SKM-1 treated with dmso at 0.1 percent for 144 hours (cell line): ENCODE measurements around the gene ZPLD1.

Experiments
- DNase-seq: peaks from one replicate; lab custom pipeline; 2025; ENCODE audit not compliant: unreplicated experiment; lab: John Stamatoyannopoulos, UW

ZPLD1 gene

GRCh38 chr3:102434715-102435114, at the start of gene ZPLD1:
Gene ZPLD1 (plus strand): TSS chr3:102435015. CDS start chr3:102438488, 3,473 bp downstream.
- no peak for DNase-seq

DNA sequence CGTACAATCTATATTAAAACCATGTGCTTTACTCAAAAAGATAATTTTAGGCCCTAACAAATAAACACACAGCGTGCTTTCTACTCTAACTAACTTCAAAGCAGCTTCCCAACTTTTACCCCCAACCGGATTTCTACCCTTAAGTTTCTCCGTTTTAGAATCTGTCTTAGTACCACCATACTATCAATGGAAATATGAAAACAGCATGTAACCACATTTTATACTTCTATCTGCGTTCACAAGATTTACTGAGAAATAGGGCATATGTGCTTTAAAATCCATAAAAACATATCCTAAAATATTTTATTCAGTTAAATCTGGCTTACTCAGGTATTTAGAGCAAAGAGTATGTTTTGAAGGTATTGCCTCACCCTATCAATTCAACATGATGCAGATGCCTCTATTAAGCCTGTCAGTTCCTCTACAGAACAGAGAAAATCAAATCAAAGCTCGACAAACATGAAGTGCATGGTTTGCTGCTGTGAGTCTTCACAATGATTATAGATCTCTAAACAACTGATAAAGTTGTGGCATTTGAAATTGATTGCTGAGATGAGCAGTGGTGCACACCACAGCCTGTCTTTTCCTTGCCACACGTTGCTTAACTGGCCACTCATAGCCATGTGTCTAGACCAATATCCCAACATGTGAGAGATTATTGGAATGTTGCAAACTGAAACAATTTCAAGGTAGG, 44.5 kb upstream of the ZPLD1 start:
- DNase-seq: no peak

- DNase-seq: no peak
These were observed 43.9 kb upstream of the ZPLD1 start for GRCh38 chr3:102390916-102391315.

DNA sequence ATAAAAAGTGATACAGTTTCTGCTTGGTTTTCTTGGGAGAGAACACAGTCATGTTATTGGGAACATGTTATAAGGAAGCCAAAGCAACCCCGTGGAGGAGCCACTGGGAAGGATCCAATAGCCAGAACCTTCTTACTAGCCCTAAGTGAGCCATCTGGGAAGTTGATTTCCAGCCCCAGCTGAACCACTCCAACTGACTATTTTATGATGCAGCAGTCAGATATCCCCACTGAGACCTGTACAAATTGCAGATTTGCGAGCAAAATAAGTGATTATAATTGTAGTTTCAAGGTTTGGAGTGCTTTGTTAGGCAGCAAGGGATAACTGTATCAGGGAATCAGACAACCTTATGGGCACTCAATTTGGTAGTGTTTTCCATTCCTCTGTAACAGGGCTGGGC, 43.3 kb upstream of the ZPLD1 start:
- DNase-seq: no peak

DNA sequence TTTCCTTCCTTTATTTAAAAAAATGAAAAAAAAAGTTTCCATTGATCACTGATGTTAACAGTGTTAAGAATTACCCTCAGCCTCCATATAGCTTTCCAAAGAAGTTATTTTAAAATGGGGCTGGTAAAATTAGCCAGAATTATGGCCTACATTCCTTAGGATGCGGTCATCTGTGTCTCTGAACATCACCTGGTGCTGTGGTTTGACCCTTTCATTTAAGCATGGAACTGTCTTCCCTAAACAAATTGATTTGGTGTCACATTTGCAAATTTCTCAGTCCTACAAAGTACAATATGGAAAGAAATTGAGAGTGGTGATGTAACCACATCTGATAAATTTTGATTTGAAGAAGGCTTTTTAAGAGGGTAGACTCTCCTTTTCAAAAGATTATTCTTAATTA, 40.3 kb upstream of the ZPLD1 start:
- DNase-seq: no peak

DNA sequence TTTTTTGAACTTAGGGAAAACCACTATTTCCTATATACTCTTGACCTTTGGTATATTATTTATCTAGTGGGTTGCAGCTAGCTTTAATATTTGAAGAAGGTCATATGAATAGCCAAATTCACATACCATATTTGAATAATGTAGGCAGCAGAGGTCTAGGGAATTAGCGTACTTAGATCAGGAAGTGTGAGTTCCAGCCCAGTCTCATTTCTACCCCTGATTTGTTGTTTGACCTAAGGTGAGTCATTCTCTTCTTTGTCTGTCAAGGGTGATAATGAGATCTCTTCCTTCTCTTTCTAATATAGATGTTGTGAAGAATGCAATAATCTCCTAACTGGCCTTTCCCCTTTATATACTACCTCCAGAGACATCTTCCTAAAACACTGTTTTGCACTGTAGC, 36.6 kb upstream of the ZPLD1 start:
- DNase-seq: no peak

DNA sequence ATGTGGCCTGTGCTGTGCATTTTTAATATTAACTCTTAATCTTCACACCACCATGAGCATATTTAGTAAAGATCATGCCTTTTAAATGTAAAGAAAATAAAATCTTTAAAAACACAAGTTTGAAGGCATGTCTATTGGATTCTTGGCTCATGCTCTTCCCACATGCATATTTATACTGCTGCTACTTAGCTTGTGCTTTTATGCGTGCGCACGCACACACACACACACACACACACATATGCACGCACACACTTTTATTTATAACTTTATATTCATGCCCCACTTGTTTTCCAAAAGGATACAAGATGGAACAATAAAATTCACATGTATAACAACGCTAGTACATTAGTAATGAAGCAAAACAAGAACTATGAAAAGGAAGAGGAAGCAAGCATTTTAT, 36.1 kb upstream of the ZPLD1 start:
- no peak for DNase-seq

DNA sequence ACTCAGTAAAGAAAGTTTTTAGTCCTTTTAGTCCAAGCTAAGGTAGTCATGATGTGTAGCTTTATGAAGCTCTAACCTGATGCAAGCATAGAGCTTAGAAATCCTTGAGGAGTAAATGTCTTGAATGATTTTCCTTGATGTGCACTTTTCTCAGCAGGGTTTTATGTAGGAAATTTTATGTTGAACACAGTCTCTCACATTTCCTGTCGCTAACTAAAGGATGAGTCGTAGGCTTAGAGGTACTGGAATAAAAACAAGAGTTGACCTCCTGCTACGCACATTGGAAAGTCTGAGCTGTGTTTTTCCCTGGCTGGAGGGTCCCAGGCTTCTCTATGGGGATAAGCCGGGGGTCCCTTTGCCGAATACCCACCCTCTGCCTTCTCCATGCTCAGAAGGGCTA, 34.7 kb upstream of the ZPLD1 start:
- DNase-seq: no peak

DNA sequence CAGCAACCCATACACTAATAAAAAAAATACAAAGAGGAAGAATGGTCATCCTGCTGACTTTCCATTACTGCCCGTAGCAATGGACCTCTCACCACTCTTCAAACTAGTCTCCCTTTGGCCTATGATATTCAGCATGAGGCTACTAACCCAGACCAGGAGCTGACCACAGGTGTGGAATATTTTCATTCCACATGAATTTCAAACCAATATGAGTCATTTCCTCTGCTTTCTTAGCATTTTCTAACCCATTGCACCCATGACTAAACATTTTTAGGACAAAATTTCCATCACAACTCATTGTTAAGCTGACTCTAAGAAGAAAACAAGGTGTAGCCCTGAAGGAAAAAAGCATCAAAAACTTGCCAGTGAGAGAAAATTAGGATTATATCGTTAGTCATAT, 34.0 kb upstream of the ZPLD1 start:
- DNase-seq: no peak

GRCh38 chr3:102410616-102411015, 24.2 kb upstream of the ZPLD1 start:
- DNase-seq: no peak

DNA sequence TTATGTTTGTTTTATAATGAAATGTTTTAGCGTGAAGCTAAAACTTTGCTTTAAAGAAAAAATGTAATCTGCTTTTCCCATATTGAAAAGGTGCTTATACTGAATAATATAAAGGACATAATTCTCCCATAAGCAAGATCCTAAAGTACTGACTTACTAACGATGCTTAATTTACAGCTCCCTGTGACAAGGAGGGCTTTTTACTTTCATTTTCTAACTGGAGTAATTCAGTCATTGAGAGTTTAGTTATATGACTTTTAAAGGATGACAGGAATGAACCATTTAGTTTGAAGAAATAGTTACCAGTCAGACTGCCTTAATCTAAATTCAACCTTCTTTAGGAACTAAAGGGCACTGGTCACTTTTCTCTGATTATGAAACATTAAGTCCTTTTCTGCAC, 19.3 kb upstream of the ZPLD1 start:
- no peak for DNase-seq

GRCh38 chr3:102419786-102420185, 15.0 kb upstream of the ZPLD1 start:
- DNase-seq: no peak

GRCh38 chr3:102441832-102442231, 7.0 kb downstream of the ZPLD1 start:
- no peak for DNase-seq

GRCh38 chr3:102443021-102443420, 8.2 kb downstream of the ZPLD1 start:
- DNase-seq: no peak

GRCh38 chr3:102444101-102444500, 9.3 kb downstream of the ZPLD1 start:
- DNase-seq: no peak

DNA sequence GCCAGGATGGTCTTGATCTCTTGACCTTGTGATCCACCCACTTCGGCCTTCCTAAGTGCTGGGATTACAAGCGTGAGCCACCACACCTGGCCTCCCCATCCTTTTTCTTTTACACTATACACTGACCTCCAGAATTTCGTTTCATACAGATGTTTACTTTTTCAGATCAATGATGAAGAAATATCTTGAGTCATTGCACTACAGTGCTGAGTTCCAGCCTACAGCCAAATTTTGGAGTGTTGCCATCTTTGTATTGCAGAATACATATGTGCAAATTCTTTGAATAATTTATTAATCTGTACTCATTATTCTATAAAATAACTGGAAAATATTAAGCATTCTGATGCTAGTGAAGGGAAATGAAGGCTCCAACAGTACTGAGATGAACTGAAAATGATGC, 12.5 kb downstream of the ZPLD1 start:
- no peak for DNase-seq

GRCh38 chr3:102449341-102449740, 14.5 kb downstream of the ZPLD1 start:
- no peak for DNase-seq

GRCh38 chr3:102449930-102450329, 15.1 kb downstream of the ZPLD1 start:
- DNase-seq: no peak

DNA sequence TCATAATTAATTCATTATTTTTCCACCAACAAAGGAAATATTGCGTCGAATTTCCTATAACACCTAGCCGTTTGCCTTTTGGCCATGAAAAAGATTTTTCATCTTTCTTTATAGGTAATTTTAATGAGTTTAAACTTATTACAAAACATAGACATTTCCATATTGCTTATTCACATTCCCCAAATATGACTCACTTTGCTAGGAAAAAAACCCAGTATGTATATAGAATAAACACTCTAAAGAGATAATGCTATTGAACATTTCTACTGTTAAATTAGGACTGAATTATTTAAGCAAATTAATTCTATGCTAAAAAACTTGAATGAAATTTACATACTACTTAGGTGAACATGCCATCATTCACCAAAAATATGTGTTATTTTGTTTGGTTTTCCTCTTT, 16.2 kb downstream of the ZPLD1 start:
- no peak for DNase-seq

DNA sequence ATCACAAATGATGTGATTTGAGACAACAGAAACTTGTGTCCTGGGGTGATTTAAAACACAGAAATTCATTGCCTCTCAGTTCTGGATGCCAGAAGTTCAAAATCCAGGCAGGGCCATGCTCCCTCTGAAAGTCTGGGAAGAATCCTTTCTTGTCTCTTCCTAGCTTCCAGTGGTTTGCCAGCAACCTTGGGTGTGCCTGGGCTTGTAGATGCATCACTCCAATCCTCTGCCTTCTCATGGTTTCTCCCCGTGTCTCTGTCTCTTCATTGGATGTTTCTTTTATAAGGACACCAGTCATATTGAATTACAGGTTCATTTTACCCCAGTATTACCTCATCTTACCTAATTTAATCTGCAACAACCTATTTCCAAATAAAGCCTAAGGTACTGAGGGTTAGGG, 16.7 kb downstream of the ZPLD1 start:
- no peak for DNase-seq

DNA sequence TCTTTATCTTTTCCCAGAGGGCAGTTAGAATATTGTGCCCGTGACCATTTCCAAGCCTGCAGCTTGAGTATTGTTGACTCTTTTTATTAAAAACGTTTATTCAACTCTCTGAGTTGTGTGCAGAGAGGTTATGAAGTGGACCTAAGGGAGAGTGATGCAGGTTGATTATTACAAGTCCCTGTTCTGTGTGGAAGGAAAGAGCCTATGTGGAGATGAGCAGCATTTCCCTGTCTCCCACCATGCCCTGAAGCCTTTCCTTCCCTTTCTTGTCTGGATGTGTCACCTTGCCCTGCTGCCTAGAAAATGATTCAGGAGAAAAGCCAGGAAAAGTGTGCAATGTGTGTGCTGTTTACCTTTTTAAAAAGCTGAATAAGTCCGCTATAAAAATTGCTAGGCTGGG, 19.4 kb downstream of the ZPLD1 start:
- DNase-seq: no peak

GRCh38 chr3:102457644-102458043, 22.8 kb downstream of the ZPLD1 start:
- DNase-seq: no peak

DNA sequence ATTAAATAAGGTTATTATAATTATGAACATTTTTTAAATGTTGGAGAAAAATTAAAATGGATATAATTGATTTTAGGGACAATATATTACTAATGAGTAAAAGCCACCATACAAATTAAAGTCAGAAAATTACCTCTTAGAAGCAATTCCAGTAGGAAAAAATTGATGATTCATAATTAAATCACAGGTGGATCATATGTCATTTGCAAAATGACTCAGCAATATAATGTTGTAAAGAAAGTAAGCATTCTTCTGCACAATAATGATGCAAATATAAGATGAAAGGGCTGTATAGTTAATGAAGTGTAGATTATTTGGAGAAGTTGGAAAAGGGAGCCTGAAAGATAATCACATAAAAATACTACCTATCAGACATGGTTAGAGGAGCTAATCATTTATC, 25.8 kb downstream of the ZPLD1 start:
- DNase-seq: no peak

- no peak for DNase-seq
These were observed 29.4 kb downstream of the ZPLD1 start for GRCh38 chr3:102464261-102464660.
